MM.1S (cell line): ENCODE measurements around the gene FPR1.

Experiments
- CTCF ChIP-seq: fragments of 300-600 bp; sonication (generic); IDR thresholded peaks from 2 replicates; pipeline ENCODE4 v1.5.1; 2016; ENCODE audit warnings: antibody characterized with exemption, low read length, mixed read lengths
- EZH2 ChIP-seq: fragments of 300-600 bp; sonication (generic); optimal IDR thresholded peaks from 2 replicates; pipeline ENCODE3; 2017; ENCODE audit warnings: low read depth, mild to moderate bottlenecking, antibody characterized with exemption, low read length, mixed read lengths
- EZH2phosphoT487 ChIP-seq: fragments of 300-600 bp; sonication (generic); IDR thresholded peaks from 2 replicates; pipeline ENCODE4 v1.6.1; 2018; ENCODE audit warnings: antibody characterized with exemption, low read length

- TF ChIP-seq CTCF, result no peak
- no peak for TF ChIP-seq EZH2phosphoT487
- TF ChIP-seq EZH2, result no peak
Observed at GRCh38 chr19:51784922-51785690, 33.4 kb upstream of the FPR1 start.
